HK-2 (cell line): Measurements from ENCODE around the gene CCDC187.

Experiments
- DNase-seq: peaks from one replicate; pipeline ENCODE4 v3.0.0-alpha.2; 2018; ENCODE audit not compliant: unreplicated experiment

CCDC187 gene

GRCh38 chr9:136339958-136340310 is 36.0 kb upstream of the CCDC187 start:
- DNase-seq, result no peak

GRCh38 chr9:136339173-136339957 is 35.5 kb upstream of the CCDC187 start:
- peak; percentile 58 for DNase-seq

DNA sequence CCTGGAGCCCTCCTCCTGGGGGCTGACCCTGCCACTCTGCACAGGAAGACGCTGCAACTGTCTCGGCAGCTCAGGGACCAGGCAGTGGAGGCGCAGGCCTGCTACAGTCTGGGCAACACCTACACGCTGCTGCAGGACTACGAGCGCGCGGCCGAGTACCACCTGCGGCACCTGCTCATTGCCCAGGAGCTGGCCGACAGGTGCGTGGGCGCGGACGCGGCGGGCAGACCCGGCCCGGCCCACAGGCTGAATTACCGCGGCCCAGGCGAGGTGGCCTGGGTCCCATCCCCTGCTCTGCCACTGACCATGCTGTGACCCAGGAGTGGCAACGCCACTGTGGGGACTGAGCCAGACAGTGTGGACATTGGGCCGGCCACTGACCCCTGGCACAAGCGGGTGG is 34.6 kb upstream of the CCDC187 start:
- no peak for DNase-seq

GRCh38 chr9:136337416-136338395 is 33.8 kb upstream of the CCDC187 start:
- DNase-seq, result no peak

- no peak for DNase-seq
These were observed 33.0 kb upstream of the CCDC187 start for GRCh38 chr9:136336881-136337280.

DNA sequence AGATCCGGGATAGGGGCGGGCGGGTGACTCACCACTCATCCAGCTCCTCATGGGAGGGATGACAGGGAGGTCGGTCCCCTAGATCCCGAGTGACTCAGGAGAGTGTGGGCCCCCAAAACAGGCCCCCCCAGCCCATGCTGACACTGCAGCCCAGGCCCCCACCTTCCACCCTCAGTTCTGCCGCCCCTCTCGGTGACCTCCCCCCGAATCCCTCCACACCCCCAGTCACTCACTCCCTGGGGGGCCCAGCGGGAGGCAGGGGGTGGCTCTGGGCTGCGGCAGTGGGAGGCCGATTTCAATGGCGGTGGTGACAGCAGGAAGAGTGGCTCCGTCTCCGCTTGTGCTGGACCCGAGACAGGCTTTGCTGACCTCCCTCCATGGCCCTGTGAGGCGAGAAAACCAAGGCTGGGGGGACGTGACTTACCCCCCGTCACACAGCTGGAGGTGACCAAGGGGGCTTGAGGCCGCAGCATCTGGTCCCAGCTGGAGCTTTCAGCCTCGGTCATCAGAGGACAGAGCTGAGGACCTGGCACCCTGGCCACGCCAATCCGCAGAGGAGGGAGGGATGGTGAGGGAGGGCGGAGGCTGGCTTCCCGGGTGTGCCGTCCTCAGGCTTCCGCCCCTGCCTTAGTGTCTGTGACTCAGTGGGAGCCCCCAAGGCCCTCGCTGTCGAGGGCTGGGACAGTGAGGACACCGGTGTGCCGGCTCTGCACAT is 32.4 kb upstream of the CCDC187 start:
- DNase-seq, result no peak

DNA sequence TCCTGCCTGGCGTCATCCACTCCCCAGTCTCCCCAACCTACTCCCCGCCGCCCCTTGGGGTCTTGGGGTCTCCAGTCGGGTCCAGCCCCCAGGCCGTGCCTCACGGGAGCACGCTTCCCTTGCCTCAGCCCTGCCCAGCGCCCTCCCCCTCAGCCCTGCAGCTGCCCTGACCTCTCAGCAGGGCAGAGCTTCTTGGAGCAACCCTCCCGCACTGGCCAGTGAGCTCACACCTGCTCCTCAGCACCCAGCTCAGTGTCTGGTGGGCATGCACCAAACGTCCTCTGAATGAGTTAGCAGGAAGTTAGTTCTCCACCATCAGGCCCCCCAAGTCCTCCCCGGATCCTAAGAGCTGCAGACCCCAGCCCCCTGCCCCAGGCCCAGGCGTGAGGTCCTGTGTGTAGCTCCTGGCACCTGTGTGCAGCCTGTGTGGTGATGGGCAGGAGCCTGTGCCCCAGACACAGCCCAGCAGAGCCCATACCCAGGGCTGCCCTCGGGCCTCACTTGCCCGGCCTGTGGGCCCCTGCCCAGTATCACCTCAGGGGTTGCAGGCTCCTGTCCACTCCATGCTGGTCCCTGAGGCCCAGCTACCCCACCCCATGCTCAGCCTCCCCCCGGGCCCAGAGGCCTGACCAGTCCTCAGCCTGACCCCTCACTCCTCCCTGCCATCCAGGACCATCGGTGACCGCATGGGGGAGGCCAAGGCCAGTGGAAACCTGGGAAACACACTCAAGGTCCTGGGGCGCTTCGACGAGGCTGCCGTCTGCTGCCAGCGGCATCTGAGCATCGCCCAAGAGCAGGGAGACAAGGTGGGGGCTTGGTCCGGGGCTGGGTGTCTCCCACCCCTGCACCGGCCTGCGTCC is 31.6 kb upstream of the CCDC187 start:
- DNase-seq, result no peak

GRCh38 chr9:136334541-136334940 is 30.6 kb upstream of the CCDC187 start:
- DNase-seq, result no peak

- DNase-seq, result no peak
These were observed 29.6 kb upstream of the CCDC187 start for GRCh38 chr9:136333486-136333885.

DNA sequence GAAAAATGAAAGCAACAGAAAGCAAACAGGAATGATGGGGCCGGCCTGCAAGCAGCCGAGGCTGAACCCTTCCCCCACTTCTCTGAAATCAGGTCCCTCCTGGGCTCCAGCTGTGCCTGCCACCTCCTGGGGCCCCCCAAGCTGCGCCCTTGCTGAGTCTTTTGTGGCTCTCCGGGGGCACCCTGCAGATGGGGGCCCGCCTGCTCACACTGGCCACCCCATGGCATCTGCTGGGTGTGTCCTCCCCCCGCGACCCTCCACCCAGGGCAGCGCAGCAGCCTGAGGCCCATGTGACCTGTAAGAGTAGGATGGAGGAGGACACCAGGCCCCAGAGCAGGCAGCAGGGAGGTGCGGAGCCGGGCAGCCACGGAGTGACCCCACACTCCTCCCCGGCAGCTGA is 29.2 kb upstream of the CCDC187 start:
- no peak for DNase-seq

DNA sequence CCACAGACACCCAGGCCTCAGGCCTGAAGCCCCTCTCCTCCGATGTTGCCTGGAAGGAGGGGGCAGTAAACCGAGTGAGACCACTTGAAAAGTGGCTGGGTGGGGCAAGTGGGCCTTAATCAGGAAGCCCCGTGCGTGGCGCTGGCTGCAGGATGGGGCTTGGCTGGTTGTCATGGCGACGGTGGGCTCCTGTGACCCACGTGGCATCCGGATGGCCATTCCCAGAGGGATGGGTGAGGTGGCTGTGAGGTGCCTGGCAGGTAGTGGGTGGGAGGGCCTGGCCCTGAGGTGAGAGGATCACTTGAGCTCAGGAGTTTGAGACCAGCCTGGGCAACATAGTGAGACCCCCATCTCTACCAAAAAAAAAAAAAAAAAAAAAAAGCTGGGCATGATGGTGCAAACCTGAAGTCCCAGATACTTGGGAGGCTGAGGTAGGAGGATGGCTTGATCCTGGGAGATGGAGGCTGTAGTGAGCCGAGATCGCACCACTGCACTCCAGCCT is 28.6 kb upstream of the CCDC187 start:
- no peak for DNase-seq

DNA sequence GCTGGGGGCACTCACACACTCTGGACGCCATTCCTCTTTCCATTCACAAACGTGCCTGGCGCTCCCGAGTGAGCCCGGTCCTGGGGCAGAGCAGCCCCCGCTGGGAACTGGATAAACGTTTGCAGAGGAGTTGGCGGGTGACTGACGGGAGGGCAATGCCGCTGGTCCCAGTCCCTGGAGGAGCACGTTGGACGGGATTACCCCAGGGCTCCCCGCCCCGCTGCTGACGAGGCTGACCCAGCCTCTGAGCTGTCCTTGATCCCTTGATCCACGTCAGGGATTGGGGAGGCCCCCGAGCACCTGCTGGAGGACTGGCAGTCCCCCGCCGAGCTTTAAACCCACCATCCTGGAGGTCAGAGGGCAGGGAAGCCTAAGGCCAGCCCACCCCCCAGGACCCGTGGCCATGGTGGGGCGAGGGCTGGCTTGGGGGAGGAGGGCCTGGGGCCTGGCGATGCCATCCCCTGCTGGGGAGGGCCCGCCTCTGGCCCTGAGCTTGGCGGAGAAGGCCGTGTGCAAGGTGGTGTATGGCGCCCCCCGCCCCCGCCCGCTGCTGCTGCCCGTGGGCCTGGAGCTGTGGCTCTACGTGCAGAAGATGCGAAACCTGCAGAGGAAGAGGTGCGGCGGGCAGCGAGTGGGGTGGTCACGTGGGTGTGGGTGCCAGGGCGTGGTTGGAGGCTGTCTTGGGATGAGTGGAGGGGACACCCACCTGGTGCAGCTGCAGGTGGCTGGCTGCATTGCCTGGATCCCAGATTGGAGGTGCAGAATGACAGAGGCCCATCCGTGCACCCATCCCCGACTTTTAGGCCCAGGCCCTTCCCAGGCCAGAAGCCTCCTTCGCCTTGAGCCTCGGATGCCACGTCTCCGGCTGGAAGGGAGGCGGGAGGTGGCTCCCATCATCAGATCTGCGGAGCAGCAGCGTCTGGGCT is 27.9 kb upstream of the CCDC187 start:
- DNase-seq, result no peak

GRCh38 chr9:136331030-136331429 is 27.1 kb upstream of the CCDC187 start:
- no peak for DNase-seq

GRCh38 chr9:136330406-136330990 is 26.6 kb upstream of the CCDC187 start:
- no peak for DNase-seq

- DNase-seq, result no peak
These were observed 25.9 kb upstream of the CCDC187 start for GRCh38 chr9:136329636-136330405.

DNA sequence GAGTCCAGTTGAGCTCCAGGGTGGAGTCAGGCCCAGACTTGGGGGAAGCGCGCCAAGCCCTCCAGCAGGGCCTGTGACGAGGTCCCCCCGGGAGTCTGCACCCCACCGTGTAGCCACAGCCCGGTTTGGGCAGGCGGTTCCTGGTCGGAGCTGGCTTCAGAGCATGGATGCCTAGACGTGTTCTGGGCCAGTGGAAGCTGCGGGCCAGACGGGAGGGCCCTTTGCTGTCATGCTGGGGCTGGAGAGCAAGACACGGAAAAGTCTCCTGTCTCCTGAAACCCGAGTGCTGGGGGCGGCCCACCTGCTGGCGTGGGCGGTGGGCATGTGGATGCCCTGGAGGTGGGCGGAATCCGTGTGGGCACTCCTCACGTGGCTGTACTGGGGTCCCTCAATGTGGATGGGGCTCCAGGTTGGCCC is 25.3 kb upstream of the CCDC187 start:
- no peak for DNase-seq

DNA sequence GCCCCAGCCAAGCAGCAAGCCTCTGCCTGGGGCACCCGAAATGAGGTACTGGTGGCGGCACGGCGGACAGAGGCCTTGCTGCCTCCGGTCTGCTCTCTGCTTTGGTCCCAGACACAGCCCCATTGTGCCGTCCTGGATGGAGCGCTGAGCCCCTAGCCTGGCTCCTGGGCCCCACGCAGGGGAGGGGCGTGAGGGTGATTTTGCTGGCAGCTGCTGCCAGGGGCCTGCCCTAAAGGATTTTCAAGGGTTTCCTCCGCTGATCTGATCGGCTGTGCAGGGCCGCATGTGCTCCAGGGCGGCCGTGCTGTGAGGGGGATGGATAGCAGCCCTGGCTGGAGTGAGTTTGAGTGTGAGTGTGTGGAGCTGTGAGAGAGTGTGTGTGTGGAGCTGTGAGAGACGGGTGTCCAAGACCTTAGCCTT is 24.7 kb upstream of the CCDC187 start:
- no peak for DNase-seq

GRCh38 chr9:136328011-136328621 is 24.2 kb upstream of the CCDC187 start:
- peak; percentile 39 for DNase-seq
